Measurements from ENCODE around the gene ASIC3. TPM values are rescaled to one million over a fixed set of nuclear protein-coding genes. Genes with fewer than 3 reads are reported as not detected.
A peak's percentile ranks its signal among the peaks of the same experiment; 100 is the strongest.

The ASIC3 gene
- total and polyA plus RNA-seq, 2 of the 8 experiments (the other 6 are each of a cell fraction or from before 2014, with no cell fraction given), result 1.6 to 1.9 TPM

- TF ChIP-seq PHF8 (conservative IDR thresholded peaks at IDR 0.05; ENCODE audit: low read depth, low read length) (0 out of 2 replicates have a peak, but pooled peaks have one; percentile 37), SP1 (IDR thresholded peaks at IDR 0.05; ENCODE audit: low read depth, low read length) (peak; percentile 72), CTBP2 (IDR thresholded peaks at IDR 0.05; ENCODE audit: borderline replicate concordance, insufficient read depth, insufficient read length, low read length) (peak; percentile 72), TBP (IDR thresholded peaks at IDR 0.05; ENCODE audit: low read depth, low read length) (0 out of 2 replicates have a peak, but pooled peaks have one; percentile 4), SIN3A (conservative IDR thresholded peaks at IDR 0.05 in 1 of 2, IDR thresholded peaks at IDR 0.05 in 1 of 2; ENCODE audit: low read depth in 1 of 2, low read length in 2 of 2) (peak; percentile 20 to 85; a peak in 2 of 4 replicates), KDM5A (IDR thresholded peaks at IDR 0.05; ENCODE audit: low read length) (no peak), CREB1 (IDR thresholded peaks at IDR 0.05) (peak; percentile 73), MAX (IDR thresholded peaks at IDR 0.05) (0 out of 2 replicates have a peak, but pooled peaks have one; percentile 13), ATF2 (IDR thresholded peaks at IDR 0.05; ENCODE audit: low read length) (no peak; the same call in 1 of the 2 replicates), CEBPB (IDR thresholded peaks at IDR 0.05; ENCODE audit: low read depth, low read length) (no peak), SP2 (IDR thresholded peaks at IDR 0.05; ENCODE audit: low read length) (no peak), RXRA (IDR thresholded peaks at IDR 0.05; ENCODE audit: insufficient read depth, low read depth, low read length) (no peak), RNF2 (IDR thresholded peaks at IDR 0.05; ENCODE audit: borderline replicate concordance, low read depth, low read length, missing control alignments, poor library complexity, severe bottlenecking) (peak; percentile 5), CBX8 (IDR thresholded peaks at IDR 0.05; ENCODE audit: borderline replicate concordance, low read depth, low read length) (no peak), POLR2A (IDR thresholded peaks at IDR 0.05; ENCODE audit: control extremely low read depth in 1 of 2, low read depth in 2 of 2, low read length in 2 of 2) (peak in 1 of 2 experiments; percentile 49; a peak in 1 of 3 replicates)
These were observed 9.9 kb downstream of the ASIC3 start (continued) for GRCh38 chr7:151057989-151058780.
